Stimulated activated naive CD4-positive, alpha-beta T cell treated with Interleukin-2 at 50 U/mL for 16 hours (primary cell): ENCODE measurements around the gene ZFPL1.

Source experiments
- DNase-seq: peaks from one replicate; lab custom pipeline; 2025; lab: John Stamatoyannopoulos, UW

Gene ZFPL1

DNA sequence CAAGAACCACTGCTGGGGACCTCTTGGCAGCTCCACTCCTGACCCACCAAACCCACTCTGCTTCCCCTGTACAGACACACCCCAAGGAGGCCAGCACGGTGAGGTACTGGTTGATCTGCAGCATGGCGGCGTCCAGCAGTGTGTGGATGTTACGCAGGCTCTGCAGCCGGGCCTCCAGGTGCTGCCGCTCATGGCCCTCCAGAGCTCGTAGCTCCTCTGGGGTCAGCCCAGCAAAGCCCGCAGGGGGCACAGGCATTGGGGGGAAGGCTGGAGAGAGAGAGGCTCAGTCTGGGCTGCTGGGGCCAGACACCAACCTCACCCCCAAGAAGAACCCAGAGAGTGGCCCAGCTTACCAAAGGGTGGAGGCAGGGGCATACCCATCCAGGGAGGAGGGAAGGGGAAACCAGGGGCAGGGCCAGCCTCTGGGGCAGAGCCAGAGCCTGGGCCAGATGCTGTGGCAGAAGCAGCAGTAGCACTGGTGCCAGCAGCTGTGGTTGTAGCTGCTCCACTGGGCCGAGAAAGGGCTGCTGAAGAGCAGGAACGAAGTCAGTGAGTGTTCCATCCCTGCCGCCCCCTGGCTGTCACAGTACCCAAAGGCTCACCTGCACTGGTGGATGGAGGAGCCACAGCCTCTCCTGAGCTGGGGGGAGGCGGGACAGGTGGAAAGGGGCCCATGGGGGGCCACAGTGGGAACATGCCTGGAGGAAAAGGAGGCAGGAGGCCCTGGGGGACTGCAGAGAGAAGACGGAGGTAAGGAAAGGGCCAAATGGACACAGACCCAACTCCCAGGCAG, 45.8 kb downstream of the ZFPL1 start:
- DNase-seq = no peak

DNA sequence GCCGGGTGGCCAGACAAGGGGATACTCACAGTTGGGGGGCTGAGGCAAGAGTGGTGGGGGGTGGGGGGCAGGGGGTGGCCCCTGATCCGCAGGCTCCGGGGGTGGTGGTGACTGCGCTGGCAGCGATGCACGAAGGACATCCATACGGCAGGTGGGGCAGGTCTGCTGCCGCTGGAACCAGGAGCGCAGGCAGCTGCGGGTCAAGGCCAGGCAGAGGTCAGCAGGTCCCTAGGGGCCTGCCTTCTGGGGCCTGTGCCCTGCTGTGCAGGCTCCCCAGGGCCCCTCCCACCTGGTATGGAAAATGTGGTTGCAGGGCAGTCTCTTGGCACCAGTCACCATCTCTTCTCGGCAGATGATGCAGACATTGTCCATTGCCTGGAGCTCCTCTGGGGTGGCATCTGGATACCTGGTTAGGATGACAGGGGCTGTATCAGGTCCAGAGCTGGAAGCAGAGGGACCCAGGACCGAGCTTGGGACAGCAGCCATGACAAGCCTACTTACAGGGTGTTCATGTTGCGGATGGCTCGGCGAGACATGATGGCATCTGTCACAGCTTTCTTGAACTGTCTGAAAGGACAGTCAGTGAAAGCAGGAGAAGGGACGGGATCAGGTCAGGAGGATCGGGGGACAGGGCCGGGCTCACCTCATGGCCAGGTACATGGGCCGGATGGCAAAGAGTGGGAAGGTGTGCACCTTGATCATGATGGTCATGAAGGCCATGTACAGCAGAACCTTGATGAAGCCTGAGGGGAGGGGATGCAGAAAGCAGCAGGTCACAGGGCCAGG, 46.8 kb downstream of the ZFPL1 start:
- DNase-seq = no peak

DNA sequence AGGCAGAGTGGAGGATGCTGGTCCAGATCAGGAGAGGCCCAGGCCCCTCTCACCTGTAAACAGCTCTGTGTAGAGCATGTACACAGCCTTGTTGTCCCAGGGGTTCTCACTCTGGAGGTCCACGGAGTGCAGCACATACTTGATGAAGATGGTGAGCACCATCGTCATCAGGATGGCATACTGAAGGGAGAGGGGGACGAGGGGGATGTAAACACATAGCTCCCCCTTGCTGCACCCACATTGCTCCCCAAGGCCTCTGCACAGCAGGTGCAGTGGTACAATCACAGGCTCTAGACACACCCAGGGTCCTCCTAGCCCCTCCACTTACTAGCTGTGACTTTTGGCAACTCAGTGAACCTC, 47.4 kb downstream of the ZFPL1 start:
- no peak for DNase-seq

DNA sequence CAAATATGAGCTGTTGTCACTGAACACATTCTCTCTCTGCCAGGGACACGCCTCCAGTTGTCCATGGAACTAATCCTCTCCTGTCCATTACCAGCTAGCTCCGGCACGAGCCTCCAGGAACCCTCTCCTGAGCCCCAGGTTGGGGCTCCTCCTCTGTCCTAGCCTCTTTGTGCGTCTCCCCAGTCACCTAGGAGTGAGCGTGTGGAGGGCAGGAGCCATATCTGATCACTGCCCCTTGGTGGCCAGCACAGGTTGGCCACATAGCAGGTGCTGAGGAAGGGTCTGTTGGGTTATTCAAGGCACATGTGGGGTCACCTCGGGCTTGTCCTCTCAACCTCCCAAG, 47.8 kb downstream of the ZFPL1 start:
- DNase-seq = no peak

DNA sequence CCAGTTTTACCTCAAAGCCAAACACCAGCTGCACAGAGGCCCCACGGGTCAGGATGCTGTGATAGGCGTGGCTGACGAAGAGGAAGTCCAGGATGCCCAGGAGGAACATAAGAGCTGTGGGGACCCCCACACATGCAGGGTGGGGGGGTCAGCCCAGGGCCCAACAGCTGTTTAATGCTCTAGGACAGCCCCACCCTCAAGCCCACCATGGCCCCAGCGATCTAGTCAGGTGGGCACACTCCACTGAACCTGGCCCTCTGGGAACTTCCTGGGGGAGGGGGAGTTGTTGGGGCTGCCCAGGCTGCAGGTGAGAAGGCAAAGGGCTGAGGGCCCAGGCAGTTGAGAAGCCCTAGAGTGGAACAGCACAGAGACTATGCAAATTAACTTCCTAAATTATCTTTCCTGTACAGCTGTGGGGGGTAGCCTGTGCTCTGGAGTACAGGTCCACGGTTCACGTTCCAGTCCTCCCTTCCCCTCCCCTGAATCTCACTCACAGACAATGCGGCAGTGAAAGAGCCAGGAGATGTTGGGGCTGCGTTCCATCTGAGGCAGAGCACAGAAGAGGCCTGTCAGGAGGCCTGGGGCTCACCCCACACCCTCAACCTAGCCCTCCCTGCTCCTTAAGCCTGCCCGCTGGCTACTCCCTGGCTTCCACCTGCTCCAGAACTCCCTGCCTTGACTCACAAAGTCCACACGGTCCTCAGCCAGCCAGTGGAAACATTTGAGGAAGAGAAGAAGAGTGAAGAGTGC, 48.4 kb downstream of the ZFPL1 start:
- no peak for DNase-seq

DNA sequence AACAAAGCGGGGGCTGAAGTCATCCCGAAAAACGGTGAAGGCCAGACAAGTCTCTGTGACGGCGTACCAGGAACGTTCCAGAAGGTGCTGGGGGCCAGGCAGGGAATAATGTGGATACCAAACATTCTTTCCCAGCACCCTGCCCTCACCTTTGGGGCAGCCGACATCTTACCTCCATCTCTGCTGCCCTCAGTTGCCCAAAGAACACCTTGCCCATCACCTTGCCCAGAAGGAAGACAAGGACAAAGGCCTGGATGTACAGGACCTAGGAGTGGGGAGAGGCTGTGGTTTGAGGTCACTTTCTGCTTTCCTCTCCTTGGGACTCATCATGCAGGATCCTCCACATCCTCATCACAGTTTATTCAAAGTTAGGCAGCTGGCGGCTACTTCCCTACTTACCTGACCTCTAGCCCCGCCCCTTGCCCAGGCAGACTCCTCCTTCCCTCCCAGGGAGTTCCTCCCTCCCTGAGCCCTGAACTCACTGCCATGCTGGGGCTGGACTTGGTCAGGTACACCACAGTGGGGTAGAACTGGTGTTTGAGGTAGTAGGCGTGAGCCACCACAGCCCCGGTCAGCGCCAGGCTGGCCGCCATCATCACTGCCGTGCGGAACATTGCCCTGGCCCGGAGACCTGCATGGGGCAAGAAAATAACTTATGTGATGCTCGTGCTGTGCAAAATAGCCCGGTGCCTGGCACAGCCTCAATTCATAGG, 49.1 kb downstream of the ZFPL1 start:
- peak; percentile 40 for DNase-seq

DNA sequence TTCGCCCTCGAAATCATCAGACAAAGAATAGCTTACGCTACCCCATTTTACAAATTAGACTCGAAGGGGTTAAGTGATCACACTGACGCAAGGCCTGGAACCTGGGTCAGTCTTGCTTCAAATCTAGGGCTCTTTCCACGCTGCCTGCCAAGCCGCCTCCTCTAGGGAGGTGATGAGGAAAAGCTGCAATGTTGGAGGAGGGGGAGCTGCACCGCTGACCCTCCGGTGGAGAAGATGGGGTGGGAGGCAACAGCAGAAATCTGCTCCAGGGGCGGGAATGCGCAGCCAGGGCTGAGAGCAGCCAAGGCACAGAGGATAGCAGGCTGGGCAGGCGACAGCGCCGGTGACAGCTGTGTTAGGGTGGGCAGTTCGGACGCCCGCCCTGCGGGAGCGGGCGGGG, 49.7 kb downstream of the ZFPL1 start:
- peak; percentile 6 for DNase-seq

DNA sequence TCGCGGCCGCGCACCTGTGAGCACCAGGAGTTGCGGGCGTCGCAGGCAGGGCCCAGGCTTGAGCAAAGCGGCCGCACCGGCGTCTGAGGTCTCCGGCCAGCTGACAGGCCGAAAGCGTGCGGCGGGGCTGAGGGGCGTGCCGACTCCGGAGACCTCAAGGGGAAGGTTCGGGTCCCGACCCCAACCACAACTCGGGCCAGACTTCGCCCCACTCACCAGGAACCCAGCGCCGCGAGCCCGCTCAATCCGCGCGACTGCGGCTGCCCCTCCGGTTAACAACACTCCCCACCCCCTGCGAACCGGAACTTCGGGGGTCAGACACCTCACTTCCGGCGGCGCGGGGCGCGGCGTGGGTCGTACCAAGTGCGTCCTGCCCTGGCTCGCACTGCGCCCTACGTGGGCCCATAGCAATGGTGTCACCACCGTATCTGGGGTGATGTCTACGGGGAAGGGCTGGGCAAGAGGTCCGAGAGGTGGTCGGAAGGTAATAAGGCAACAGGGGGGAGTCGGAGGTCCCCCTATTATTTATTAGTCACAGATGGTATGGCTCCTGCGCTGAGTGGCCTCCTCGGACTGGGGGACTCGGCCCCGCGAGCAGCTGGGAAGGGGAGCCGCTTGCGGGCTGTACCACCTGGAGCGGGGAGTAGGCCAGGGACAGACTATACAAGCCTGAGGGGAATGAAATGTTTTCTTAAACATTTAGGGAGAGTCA, 50.4 kb downstream of the ZFPL1 start, which contains the start of gene SYVN1:
Gene SYVN1, minus strand, starts transcription at position 280 of the 712 bp plus-strand sequence. CDS start 918 bp downstream, outside the sequence.
- peak; percentile 92 for DNase-seq

DNA sequence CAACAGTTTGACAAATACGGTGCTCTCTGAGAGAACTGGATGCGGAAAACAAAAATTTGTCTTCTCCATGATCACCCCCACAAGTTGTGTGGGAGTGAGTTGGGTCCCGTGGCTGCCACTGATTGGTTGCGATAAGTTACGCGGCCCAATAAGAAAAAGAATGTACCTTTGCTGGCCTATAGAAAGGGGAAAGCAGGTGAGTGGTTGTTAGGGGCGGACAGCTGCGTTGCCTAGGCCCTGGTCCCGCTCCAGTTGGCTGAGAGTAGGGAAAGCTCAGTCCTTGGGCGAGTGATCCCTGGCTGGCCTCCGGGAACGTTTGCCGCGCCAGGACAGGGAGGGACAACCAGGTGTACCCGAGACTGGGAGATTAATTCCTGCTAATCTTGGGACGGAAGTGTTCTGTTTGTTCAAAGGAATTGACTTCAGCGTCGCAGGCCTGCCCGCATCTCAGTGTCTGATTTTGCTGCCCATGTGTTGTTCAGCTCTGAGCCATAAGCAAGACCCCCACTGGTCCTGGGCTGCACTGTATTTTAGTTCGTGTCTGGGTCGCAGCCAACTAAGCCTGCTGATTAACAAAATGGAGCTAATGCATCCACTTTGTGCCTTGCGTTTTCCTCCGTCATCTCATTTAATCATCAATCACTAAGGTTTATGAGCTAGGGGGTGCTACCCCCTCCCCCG, 51.1 kb downstream of the ZFPL1 start:
- DNase-seq = peak; percentile 80

DNA sequence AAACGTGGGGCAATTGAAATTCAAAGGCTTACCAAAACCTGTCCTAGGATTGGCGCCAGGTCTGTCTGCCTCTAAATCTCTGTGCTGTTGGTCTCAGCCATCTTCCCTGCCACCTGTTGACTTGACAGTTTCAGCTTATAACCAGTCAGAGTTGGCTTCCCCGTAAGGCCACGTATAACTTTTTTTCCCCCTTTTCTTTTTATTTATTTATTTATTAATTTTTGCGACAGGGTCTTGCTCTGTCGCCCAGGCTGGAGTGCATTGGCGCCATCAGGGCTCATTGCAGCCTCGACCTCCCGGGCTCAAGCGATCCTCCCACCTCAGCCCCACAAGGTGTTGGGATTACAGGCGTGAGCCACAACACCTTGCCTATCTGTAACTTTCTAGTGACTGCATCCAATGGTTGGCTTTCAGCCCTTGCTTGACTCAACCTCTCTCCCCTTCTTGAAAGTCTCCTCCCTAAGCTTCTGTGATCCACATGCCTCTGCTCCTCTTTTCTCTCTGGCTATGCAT, 51.7 kb downstream of the ZFPL1 start:
- DNase-seq = no peak

DNA sequence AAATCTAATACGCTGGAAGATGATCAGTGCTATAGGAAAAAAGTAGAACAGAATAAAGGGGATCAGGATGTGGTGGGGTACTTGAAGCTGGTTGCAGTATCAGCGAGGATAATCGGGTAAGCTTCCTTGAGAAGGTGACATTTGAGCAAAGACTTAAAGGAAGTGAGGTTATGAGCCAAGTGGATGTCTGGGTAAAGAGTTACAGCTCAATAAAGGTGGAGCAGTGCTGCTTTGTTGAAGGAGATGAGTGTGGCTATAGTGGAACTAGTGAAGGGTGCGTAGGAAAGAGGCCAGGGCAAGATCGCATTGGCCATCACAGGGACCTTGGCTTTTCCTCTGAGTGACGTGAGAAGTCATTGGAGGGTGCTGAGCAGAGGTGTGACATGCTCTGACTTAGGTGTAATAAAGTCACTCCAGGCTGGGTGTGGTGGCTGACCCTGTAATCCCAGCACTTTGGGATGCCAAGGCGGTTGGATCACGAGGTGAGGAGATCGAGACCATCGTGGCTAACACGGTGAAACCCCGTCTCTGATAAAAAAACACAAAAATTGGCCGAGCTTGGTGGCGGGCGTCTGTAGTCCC, 52.6 kb downstream of the ZFPL1 start:
- no peak for DNase-seq
